Measurements from ENCODE around the gene TMEM82. TPM values are rescaled to one million over a fixed set of nuclear protein-coding genes. Genes with fewer than 3 reads are reported as not detected.
A peak's percentile ranks its signal among the peaks of the same experiment; 100 is the strongest.

TMEM82 gene
- polyA plus RNA-seq, 4 donors = 25.3 to 61.3 (median 36.5) TPM

DNA sequence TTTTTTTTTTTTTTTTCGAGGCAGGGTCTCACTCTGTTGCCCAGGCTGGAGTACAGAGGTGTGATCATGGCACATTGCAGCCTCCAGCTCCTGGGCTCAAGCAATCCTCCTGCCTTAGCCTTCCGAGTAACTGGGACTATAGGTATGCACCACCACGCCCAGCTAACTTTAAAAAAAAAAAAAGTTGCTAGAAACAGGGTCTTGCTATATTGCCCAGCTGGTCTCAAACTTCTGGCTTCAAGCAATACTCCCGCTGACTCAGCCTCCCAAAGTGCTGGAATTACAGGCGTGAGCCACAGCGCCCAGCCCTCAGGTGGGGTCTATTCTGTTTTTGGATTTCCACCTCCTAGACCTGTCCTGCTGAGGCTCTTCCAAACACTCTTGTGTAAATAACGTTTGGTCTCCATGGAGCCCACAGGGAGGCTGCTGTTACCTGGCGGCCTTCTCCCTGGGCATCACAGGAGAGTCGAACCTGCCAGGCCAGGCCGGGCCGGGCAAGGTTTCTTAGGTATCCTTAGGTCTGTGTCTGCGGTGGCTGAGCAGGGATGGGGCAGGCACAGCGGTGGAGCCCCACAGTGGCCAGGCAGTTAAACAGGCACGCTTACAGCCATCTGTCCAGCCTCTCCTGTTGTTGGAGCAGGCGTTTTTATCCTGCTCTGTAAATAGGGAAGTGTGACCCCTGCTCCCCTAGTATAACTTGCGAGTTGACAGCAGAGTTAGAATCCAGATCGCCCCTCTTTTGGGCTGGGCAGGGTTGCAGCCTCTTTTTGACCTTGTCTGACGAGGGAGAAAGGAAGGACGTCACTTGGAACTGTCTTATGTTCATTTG is 39.4 kb upstream of the TMEM82 start:
- no peak for FAIRE-seq
- H3K4me1 ChIP-seq (ENCODE audit: control insufficient read depth in 3 of 3, insufficient read depth in 2 of 3, low read depth in 1 of 3, low read length in 2 of 3) = peaks cover 0 to 13% (median 2%) of the 10 kb centered on the region in 3 donors
- DNase-seq = peak in 1 of 2 donors; percentile 73
- peaks cover 0 to 30% (median 0%) of the 10 kb centered on the region in 3 donors for H3K36me3 ChIP-seq (ENCODE audit: control insufficient read depth in 3 of 3, insufficient read depth in 2 of 3, low read depth in 1 of 3, low read length in 3 of 3)
- no peaks in the 10 kb centered on the region for H3K9me3 ChIP-seq (ENCODE audit: control insufficient read depth in 2 of 2, insufficient read depth in 1 of 2, low read depth in 1 of 2, low read length in 1 of 2)
- no peaks in the 10 kb centered on the region for H3K27me3 ChIP-seq (ENCODE audit: control insufficient read depth in 3 of 3, insufficient read depth in 3 of 3, low read length in 3 of 3)
- 38 to 63% (median 51%) methylated on average over 18 to 19 of the region's 19 CpGs for WGBS, 3 donors
- H3K27ac ChIP-seq (ENCODE audit: low read depth in 1 of 3, low read length in 2 of 3) = peak overlapping the region; percentile 80 to 86 (median 82)
- peak overlapping the region in 1 of 3 donors; percentile 5 for H3K4me3 ChIP-seq (ENCODE audit: low read depth in 1 of 3, low read length in 3 of 3)

DNA sequence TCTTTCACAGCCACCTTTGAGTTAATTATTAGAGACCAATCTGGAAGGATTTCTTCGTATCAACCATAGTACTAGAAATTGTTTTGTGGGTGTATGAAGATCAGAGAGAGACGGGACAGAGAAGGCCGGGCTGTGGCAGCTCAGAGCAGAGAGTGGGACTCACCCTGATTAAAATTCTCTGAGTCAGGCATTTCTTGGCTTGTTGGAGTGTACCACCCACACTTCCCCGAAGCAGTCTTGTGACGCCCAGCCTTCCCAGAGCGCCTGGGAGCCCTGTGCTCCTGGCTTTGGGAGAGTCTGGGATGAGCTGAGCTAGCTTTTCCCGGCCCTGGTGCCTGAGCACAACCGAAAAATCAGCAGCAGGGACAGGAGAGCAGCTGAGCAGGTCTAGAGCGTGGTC is 38.7 kb upstream of the TMEM82 start:
- WGBS, 3 donors = 27 to 34% (median 29%) methylated on average over 9 of the region's 9 CpGs
- Histone ChIP-seq H3K27ac (ENCODE audit: low read depth in 1 of 3, low read length in 2 of 3) (peak overlapping the region; percentile 80 to 86 (median 82)), H3K36me3 (ENCODE audit: control insufficient read depth in 3 of 3, insufficient read depth in 2 of 3, low read depth in 1 of 3, low read length in 3 of 3) (peaks cover 0 to 27% (median 0%) of the 10 kb centered on the region in 3 donors), H3K4me1 (ENCODE audit: control insufficient read depth in 3 of 3, insufficient read depth in 2 of 3, low read depth in 1 of 3, low read length in 2 of 3) (peaks cover 0 to 13% (median 2%) of the 10 kb centered on the region in 3 donors), H3K9me3 (ENCODE audit: control insufficient read depth in 2 of 2, insufficient read depth in 1 of 2, low read depth in 1 of 2, low read length in 1 of 2) (no peaks in the 10 kb centered on the region), H3K27me3 (ENCODE audit: control insufficient read depth in 3 of 3, insufficient read depth in 3 of 3, low read length in 3 of 3) (no peaks in the 10 kb centered on the region), H3K4me3 (ENCODE audit: low read depth in 1 of 3, low read length in 3 of 3) (peak overlapping the region in 1 of 3 donors; percentile 5)
- no peak for FAIRE-seq
- DNase-seq = peak; percentile 62 to 76

DNA sequence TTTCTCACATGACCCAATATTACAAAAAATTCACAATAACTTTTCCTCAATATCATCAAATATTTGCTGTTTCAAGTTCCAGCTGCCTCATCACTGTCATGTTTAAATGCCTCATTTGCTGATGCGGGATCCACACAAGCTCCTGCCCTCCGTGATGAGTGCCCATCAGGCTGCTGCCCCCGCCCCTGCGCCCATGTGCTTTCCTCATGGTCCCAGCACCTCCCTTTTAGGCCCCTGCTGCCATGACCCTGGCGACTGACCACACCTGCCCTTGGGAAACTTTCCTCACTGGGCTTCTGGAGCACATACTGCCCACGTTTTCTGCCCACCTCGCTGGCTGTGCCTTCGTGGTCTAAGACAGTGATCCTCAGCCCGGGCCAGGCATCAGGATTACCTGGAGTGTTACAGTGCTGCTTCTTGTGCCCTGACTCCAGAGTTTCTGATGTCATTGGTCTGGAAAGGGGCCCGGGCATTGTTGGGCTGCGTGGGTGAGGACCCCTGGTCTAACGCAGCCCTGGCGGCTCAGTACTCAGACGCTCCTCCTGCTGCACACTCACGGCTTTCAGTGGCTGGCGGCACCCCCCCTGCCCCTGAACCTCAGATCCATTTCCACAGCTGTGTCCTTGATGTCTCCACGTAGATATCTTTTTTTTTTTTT is 37.6 kb upstream of the TMEM82 start:
- DNase-seq (no peak), FAIRE-seq (no peak)
- Histone ChIP-seq H3K36me3 (ENCODE audit: control insufficient read depth in 3 of 3, insufficient read depth in 2 of 3, low read depth in 1 of 3, low read length in 3 of 3) (peaks cover 0 to 27% (median 0%) of the 10 kb centered on the region in 3 donors), H3K4me3 (ENCODE audit: low read depth in 1 of 3, low read length in 3 of 3) (no peak overlapping the region), H3K4me1 (ENCODE audit: control insufficient read depth in 3 of 3, insufficient read depth in 2 of 3, low read depth in 1 of 3, low read length in 2 of 3) (peaks cover 0 to 13% (median 2%) of the 10 kb centered on the region in 3 donors), H3K9me3 (ENCODE audit: control insufficient read depth in 2 of 2, insufficient read depth in 1 of 2, low read depth in 1 of 2, low read length in 1 of 2) (no peaks in the 10 kb centered on the region), H3K27me3 (ENCODE audit: control insufficient read depth in 3 of 3, insufficient read depth in 3 of 3, low read length in 3 of 3) (no peaks in the 10 kb centered on the region), H3K27ac (ENCODE audit: low read depth in 1 of 3, low read length in 2 of 3) (peak overlapping the region in 1 of 3 donors; percentile 17)
- 90 to 97% (median 90%) methylated on average over 17 of the region's 17 CpGs for WGBS, 3 donors

DNA sequence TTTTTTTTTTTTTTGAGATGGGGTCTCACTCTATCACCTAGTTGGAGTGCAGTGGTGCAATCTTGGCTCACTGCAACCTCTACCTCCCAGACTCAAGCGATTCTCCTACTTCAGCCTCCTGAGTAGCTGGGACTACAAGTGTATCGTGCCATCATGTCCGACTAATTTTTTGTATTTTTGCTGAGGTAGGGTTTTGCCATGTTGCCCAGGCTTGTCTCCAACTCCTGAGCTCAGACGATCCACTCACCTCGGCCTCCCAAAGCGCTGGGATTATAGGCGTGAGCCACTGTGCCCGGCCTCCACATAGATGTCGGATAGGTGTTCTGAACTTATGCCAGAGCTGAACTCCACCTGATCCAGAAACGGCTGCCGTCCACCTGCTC is 37.1 kb upstream of the TMEM82 start:
- no peak for FAIRE-seq
- Histone ChIP-seq H3K9me3 (ENCODE audit: control insufficient read depth in 2 of 2, insufficient read depth in 1 of 2, low read depth in 1 of 2, low read length in 1 of 2) (no peaks in the 10 kb centered on the region), H3K4me3 (ENCODE audit: low read depth in 1 of 3, low read length in 3 of 3) (no peak overlapping the region), H3K4me1 (ENCODE audit: control insufficient read depth in 3 of 3, insufficient read depth in 2 of 3, low read depth in 1 of 3, low read length in 2 of 3) (peaks cover 0 to 13% (median 2%) of the 10 kb centered on the region in 3 donors), H3K36me3 (ENCODE audit: control insufficient read depth in 3 of 3, insufficient read depth in 2 of 3, low read depth in 1 of 3, low read length in 3 of 3) (peaks cover 0 to 27% (median 0%) of the 10 kb centered on the region in 3 donors), H3K27ac (ENCODE audit: low read depth in 1 of 3, low read length in 2 of 3) (no peak overlapping the region), H3K27me3 (ENCODE audit: control insufficient read depth in 3 of 3, insufficient read depth in 3 of 3, low read length in 3 of 3) (no peaks in the 10 kb centered on the region)
- DNase-seq = no peak
- 94 to 96% (median 94%) methylated on average over 9 to 11 of the region's 11 CpGs for WGBS, 3 donors

DNA sequence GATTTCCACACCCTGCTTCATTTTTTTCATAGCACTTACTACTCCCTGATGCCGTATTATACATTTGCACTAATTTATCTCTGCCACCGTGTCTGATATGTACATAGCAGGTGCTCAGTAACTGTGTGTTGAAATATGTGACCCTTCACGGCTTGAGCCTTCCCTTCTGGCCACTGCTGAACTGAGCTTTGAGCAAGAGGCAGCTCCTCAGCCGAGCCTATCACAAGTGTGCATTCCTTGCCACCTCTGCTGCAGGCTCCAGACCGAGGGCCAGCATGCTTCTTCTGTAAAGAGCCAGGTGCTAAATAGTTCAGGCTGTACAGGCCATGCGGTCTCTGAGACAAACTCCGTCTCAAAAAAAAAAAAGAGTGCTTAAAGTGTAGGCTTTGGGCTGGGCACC is 35.5 kb upstream of the TMEM82 start:
- WGBS, 3 donors = 82 to 85% (median 83%) methylated on average over 7 of the region's 7 CpGs
- Histone ChIP-seq H3K27me3 (ENCODE audit: control insufficient read depth in 3 of 3, insufficient read depth in 3 of 3, low read length in 3 of 3) (no peaks in the 10 kb centered on the region), H3K36me3 (ENCODE audit: control insufficient read depth in 3 of 3, insufficient read depth in 2 of 3, low read depth in 1 of 3, low read length in 3 of 3) (peaks cover 0 to 25% (median 0%) of the 10 kb centered on the region in 3 donors), H3K4me3 (ENCODE audit: low read depth in 1 of 3, low read length in 3 of 3) (no peak overlapping the region), H3K4me1 (ENCODE audit: control insufficient read depth in 3 of 3, insufficient read depth in 2 of 3, low read depth in 1 of 3, low read length in 2 of 3) (peaks cover 0 to 13% (median 2%) of the 10 kb centered on the region in 3 donors), H3K9me3 (ENCODE audit: control insufficient read depth in 2 of 2, insufficient read depth in 1 of 2, low read depth in 1 of 2, low read length in 1 of 2) (no peaks in the 10 kb centered on the region), H3K27ac (ENCODE audit: low read depth in 1 of 3, low read length in 2 of 3) (no peak overlapping the region)
- no peak for FAIRE-seq
- DNase-seq = no peak

DNA sequence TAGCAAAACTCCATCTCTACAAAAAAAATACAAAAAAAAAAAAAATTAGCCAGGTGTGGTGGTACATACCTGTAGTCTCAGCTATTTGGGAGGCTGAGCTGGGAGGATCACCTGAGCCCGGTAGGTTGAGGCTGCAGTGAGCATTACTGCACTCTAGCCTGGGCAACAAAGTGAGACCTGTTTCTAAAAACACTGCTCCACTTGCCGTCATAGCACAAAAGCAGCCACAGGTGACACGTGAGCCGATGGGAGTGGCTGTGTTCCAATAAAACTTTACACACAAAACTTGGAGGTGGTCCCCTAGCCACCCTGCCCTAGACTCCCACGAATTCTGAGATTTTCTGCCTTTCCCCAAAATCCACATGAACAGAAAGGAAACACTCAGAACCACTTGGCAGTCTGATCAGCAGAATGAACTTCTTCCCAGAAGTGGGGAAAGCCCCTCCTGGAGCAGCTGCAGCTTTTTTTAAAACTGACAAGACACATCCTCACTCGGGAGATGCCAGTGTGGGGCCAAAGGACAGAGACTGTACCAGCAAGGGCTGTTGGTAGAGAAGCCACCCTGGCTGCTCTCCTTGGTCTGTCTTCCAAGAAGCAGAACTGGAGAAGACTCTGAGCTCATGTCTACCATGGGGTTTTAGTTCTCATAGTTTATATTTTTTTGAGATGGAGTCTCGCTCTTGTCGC is 34.9 kb upstream of the TMEM82 start:
- no peak for FAIRE-seq
- Histone ChIP-seq H3K27me3 (ENCODE audit: control insufficient read depth in 3 of 3, insufficient read depth in 3 of 3, low read length in 3 of 3) (no peaks in the 10 kb centered on the region), H3K27ac (ENCODE audit: low read depth in 1 of 3, low read length in 2 of 3) (no peak overlapping the region), H3K9me3 (ENCODE audit: control insufficient read depth in 2 of 2, insufficient read depth in 1 of 2, low read depth in 1 of 2, low read length in 1 of 2) (no peaks in the 10 kb centered on the region), H3K4me3 (ENCODE audit: low read depth in 1 of 3, low read length in 3 of 3) (no peak overlapping the region), H3K4me1 (ENCODE audit: control insufficient read depth in 3 of 3, insufficient read depth in 2 of 3, low read depth in 1 of 3, low read length in 2 of 3) (peaks cover 0 to 13% (median 2%) of the 10 kb centered on the region in 3 donors), H3K36me3 (ENCODE audit: control insufficient read depth in 3 of 3, insufficient read depth in 2 of 3, low read depth in 1 of 3, low read length in 3 of 3) (peaks cover 0 to 20% (median 0%) of the 10 kb centered on the region in 3 donors)
- 74 to 86% (median 86%) methylated on average over 8 of the region's 8 CpGs for WGBS, 3 donors
- no peak for DNase-seq

DNA sequence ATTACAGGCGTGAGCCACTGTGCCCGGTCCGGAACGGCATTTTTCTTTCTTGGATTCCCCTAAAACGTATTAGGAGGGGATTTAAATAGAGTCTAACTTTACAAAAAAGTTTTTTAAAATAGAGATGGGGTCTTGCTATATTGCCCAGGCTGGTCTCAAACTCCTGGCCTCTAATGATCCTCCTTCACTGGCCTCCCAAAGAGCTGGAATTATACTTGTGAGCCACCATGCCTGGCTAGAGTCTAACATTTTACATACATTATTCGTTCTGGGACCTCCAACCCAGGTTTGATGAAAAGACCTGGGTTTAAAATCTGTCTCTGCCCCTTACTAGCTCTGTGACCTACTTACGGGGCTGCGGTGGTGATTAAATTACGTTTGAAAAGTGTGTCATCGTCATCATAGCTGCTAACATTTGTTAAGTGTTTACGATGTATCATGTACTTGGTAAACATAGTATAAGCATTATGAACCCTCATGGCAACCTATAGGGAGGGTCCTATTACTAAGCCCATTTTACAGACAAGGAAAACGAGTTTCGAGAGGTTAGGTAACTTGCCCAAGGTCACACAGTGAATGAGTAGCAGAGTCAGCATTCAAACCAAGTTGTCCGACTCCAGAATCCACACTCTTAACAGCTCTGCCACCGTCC is 33.7 kb upstream of the TMEM82 start:
- FAIRE-seq (no peak), DNase-seq (no peak)
- Histone ChIP-seq H3K9me3 (ENCODE audit: control insufficient read depth in 2 of 2, insufficient read depth in 1 of 2, low read depth in 1 of 2, low read length in 1 of 2) (no peaks in the 10 kb centered on the region), H3K4me1 (ENCODE audit: control insufficient read depth in 3 of 3, insufficient read depth in 2 of 3, low read depth in 1 of 3, low read length in 2 of 3) (peaks cover 0 to 4% (median 0%) of the 10 kb centered on the region in 3 donors), H3K27me3 (ENCODE audit: control insufficient read depth in 3 of 3, insufficient read depth in 3 of 3, low read length in 3 of 3) (no peaks in the 10 kb centered on the region), H3K4me3 (ENCODE audit: low read depth in 1 of 3, low read length in 3 of 3) (no peak overlapping the region), H3K36me3 (ENCODE audit: control insufficient read depth in 3 of 3, insufficient read depth in 2 of 3, low read depth in 1 of 3, low read length in 3 of 3) (peaks cover 0 to 20% (median 0%) of the 10 kb centered on the region in 3 donors), H3K27ac (ENCODE audit: low read depth in 1 of 3, low read length in 2 of 3) (no peak overlapping the region)
- WGBS, 3 donors = 83 to 89% (median 88%) methylated on average over 15 of the region's 15 CpGs

DNA sequence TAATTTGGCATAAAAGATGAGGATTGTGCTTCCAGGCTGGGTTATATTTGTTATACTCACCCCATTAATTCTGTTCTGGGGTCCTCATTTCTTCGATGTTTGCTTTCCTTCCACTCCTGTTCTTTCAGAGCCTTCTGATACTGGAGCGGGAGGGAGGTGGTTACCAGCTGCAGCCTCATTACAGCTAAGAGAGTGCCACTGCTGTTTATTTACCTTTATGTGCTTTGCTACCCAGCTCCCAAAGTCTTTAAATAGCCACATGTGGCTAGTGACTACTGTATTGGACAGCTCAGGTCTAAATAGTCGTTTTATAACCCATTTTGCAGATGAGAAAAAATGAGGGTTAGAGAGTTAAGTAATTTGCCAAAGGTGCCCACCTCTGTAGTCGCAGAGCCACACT is 33.1 kb upstream of the TMEM82 start:
- Histone ChIP-seq H3K27me3 (ENCODE audit: control insufficient read depth in 3 of 3, insufficient read depth in 3 of 3, low read length in 3 of 3) (no peaks in the 10 kb centered on the region), H3K4me3 (ENCODE audit: low read depth in 1 of 3, low read length in 3 of 3) (no peak overlapping the region), H3K9me3 (ENCODE audit: control insufficient read depth in 2 of 2, insufficient read depth in 1 of 2, low read depth in 1 of 2, low read length in 1 of 2) (no peaks in the 10 kb centered on the region), H3K4me1 (ENCODE audit: control insufficient read depth in 3 of 3, insufficient read depth in 2 of 3, low read depth in 1 of 3, low read length in 2 of 3) (no peaks in the 10 kb centered on the region), H3K36me3 (ENCODE audit: control insufficient read depth in 3 of 3, insufficient read depth in 2 of 3, low read depth in 1 of 3, low read length in 3 of 3) (peaks cover 0 to 20% (median 0%) of the 10 kb centered on the region in 3 donors), H3K27ac (ENCODE audit: low read depth in 1 of 3, low read length in 2 of 3) (no peak overlapping the region)
- FAIRE-seq = no peak
- WGBS, 3 donors = 89 to 97% (median 95%) methylated on average over 4 of the region's 4 CpGs
- DNase-seq = no peak
